ENCODE results near the gene TDRD5.

DNA sequence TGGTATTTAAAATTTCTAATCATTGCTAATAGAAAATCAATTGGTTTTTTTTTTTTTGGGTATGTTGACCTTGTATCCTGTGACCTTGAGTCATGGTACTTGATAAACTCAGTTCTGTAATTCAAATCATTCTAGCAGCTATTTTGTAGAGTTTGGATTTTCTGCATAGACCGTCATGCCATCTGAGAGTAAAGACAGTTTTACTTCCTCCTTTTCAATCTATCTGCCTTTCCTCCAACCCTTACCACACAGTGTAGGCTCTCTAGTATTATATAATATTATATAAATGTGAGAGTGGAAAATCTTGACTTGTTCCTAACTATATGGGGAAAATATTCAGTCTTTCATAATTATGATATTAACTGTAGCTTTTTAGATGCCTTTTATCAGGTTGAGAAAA lies 7.0 kb downstream of the TDRD5 start:
- TF ChIP-seq SMC3 (conservative IDR thresholded peaks at IDR 0.05; ENCODE audit: poor library complexity): no peak
- no peak for TF ChIP-seq MXI1 (conservative IDR thresholded peaks at IDR 0.05; ENCODE audit: poor library complexity, severe bottlenecking)
- no peak for TF ChIP-seq CTCF (IDR thresholded peaks at IDR 0.05; ENCODE audit: poor library complexity, severe bottlenecking)
- no peak for TF ChIP-seq POLR2AphosphoS5 (IDR thresholded peaks at IDR 0.05)
